ENCODE results near the gene NTF3.

NTF3 gene

GRCh38 chr12:5489760-5490406, 58.0 kb downstream of the NTF3 start:
- DNase-seq: no peak

DNA sequence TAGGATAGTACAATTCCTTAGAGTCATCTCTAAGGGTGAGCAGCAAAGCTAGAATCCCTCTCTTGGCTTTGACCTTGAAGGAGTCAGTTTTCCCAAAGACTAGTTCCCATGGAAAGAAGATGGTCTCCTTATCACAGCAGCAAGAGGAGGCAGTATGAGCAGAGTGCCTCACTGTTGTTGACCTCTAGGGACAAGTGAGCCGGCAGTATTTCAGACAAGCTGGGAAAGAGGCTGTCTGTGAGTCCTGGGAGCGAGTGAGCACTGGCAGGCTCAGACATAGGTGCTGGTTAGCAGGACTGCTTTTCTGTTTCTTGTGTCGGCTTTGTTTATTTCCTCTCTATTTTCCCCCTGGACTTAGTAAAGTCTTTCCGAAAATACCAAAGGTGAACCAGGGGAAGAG, 60.7 kb downstream of the NTF3 start:
- DNase-seq: no peak

- DNase-seq: no peak
Measured at GRCh38 chr12:5493018-5493417, 61.1 kb downstream of the NTF3 start.

GRCh38 chr12:5494343-5494742, 62.4 kb downstream of the NTF3 start:
- DNase-seq: no peak

DNA sequence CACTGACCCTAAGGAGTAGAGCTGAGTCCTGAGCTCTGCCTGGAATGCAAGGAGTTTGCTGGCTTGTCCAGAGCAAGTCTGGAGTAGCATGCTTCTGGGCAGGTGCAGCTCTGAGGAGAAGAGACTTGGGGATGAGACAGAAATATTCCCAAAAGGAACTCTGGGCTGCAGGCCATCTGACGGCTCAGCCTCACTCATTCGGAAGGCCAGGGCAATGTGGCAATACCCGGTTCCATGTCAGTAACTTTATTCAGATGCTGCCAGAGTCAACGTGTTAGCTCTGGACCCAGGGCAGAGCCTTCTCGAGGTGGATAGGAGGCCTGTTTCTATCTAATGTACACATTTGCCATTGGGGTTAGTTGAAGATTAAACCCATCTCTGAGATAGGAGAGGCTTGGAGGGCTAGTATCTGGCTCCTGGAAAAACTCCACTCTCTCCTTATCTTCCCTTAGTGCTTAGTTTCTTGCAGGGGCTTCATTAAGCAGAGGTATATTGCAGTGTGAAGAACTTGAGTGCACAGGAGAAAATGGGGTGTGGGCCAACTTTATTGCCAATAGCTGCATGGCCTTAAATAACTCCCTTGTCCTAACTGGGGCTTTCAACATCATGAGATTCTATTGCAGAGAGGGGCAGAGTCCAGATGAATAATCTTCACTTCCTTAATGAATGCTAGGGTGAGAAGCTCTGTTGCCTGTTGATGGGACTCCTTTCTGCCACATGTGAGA, 65.6 kb downstream of the NTF3 start:
- DNase-seq: no peak

GRCh38 chr12:5498076-5498475, 66.2 kb downstream of the NTF3 start:
- no peak for DNase-seq

DNA sequence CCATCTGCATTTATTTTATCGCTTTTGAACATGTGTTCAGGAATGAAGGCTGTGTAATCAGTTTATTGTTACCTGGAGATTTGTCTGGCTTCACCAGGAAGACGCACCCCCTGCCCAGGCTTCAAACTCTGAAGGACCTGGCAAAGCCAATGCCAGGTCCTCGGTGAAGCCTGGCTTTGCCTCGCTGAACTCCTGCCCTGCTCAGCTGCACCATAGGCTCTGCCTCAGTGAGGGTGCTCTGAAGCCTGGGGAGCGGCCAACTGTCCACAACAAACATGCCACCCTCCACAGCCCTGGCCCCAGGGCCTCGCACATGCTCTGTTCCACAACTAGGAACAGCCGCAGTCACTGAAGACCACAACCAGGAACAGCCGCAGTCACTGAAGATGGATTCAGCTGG, 66.9 kb downstream of the NTF3 start:
- no peak for DNase-seq

DNA sequence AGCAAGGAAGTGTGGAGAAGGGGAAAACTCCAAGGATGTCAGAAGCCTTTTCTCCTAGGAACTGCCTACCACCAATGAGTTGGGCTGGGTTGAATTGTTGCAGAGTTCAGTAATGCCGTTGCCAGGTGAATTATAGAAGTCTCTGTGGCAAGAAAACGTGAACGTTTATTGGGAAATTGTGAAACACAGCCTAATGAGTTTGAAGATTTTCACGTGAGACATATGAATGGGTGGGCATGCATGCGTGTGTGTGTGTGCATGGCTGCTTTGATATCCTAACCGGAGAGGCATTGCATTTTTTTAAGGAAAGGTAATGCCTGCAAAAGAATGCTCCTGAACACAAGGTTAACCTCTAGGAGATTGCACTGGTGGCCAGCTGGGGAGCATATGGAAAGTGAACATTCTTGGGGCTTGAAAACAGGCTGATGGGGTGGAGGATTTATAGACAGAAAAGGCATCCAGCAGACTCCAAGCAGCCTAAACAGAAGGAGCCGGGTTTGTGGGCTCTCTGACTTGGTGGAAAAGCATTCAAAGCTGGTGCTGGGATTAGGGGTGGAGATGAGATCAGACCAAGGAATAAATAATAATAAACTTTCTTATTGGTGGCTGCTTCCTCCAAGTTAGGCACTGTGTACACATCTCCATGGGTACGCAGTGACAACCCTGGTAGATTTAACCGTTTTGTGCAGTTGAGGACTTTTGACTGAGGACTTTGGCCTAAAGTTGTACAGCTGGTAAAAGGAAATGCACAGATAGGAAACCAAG, 67.8 kb downstream of the NTF3 start:
- DNase-seq: no peak

GRCh38 chr12:5500331-5500659, 68.4 kb downstream of the NTF3 start:
- no peak for DNase-seq

DNA sequence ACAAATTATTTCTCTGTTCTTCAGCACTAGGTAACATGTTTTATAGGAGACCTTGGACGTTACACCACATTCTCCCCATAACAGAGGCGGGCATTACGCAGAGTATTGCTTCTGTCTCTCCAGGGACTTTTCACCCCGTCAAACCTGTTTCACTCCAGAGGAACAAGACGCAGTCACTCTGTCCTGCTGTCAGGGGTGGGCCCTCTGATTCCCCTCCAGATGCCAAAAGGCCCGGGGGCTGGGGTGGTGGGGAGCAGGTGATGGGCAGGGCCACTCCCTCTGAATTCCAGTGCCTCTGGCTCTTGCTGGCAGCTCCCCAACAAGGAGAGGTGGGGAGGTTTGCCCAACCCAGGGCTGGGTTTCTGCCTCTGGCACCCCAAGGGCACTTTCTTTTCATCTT, 71.9 kb downstream of the NTF3 start:
- DNase-seq: no peak

DNA sequence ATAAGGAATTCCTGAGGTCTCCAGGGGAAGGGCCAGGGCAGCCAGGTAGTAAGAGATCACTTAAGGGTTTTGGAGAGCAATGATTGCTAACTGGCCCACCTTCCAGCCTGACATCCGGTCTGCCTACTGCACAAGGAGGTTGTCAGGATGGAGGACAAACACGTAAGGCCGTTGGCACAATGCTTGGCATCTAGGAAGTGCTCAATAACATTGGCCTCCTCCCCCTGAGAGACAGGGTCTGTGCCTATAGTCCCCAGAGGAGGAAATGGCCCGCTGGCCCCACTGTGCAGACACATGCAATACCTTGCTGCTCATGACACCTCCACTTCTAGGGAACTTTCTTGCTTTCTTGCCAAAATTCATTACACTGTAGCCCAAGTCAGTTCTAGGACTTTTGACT, 73.2 kb downstream of the NTF3 start:
- no peak for DNase-seq

DNA sequence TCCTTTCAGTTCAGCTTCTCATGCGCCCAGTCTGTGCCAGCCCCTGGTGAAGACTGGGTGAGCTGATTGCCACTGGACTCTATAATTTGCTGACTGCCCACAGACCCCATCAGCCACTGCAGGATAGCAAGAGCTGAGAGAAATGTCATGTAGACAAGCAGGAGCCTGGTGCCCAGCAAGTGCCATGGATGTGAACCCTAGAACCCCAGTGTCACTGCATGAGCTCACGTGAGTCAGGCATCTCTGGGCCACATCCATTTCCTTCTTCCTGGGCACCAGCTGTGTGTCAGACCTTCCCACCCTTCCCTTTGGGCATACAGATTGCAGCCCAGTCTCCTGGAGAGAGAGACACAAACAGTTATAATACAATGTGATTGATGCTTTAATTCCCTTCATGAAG, 73.8 kb downstream of the NTF3 start:
- DNase-seq: no peak

DNA sequence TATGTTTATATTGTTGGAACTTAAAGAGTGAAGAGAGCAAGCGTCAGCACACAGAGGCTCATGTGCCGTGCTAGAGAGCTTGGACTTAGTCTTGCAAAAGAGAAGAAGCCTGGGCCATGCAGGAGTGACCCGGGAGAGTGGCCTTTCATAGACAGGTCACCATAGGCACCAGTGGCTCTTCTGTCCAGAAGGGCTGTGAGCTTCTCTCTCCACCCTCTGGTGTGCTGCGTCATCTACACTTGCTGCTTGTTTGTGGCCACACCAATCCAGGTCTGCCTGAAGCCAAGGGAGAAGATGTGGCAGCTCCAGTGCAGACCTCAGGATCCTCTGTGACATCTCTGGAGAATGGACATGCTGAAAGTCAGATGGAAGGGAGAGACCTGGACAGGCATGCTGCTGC, 74.4 kb downstream of the NTF3 start:
- no peak for DNase-seq

DNA sequence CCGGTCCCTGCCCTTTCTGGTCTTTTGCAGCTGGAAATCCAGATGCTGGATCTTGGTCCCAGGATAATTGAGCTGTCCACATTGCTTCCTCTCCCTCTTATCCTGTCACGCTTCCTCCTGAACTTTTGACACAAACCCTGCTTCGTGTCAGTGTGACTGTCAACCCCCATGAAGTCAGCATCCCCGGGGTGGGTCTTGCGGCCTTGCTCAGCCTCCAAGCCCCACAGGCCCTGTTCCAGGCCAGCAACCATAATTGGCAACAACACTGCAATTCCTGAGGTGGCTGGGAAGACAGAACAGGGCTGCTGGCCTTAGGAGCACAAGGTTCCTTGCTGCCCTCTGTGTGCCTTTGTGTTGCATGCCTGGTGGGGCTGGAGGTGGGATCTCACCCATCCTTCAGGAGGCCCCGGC, 74.9 kb downstream of the NTF3 start:
- no peak for DNase-seq

GRCh38 chr12:5507401-5507935, 75.6 kb downstream of the NTF3 start:
- DNase-seq: no peak

GRCh38 chr12:5507944-5508343, 76.0 kb downstream of the NTF3 start:
- DNase-seq: no peak

DNA sequence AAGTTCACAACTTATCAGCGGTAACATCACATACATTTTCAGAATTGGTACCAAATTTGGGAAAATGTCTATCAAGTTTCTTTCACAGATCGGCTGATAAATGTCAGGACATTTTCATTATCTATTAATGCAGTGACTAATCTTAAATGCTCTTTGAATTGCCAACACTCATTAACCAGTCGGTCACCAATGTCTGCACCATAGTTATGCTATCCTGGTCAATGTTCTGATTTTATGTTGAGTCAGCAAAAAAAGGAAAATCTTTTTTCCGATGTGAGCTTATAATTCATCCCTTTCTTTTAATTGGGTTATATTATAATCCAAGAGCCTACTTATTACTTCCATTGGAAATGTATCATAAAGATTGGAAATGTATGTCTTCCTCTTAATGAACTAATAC, 77.2 kb downstream of the NTF3 start:
- no peak for DNase-seq

- no peak for DNase-seq
Measured at GRCh38 chr12:5509557-5509956, 77.6 kb downstream of the NTF3 start.

GRCh38 chr12:5510251-5510805, 78.4 kb downstream of the NTF3 start:
- DNase-seq: no peak

- DNase-seq: no peak
Measured at GRCh38 chr12:5511256-5511643, 79.3 kb downstream of the NTF3 start.

GRCh38 chr12:5511644-5512600, 80.0 kb downstream of the NTF3 start:
- no peak for DNase-seq

GRCh38 chr12:5512601-5512970, 80.7 kb downstream of the NTF3 start:
- DNase-seq: no peak

DNA sequence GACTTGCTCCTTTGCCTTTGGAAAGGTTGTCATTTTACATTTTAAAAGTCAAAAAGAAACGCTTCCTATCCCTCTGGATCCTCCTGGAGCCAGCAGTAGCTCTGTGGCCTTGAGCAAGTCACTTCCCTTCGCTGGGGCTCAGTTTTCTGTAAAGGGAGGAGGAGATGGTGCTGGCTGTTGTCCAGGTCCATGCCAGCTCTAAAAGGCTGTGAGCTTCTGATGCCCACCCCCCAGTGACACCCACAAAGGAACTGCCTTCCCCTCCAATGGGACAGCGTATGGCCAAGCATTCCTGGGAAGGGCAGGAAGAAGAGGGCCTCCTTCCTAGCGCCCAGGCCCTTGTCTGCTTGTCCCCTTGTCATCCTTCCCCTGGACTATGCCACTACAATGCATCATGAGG, 81.5 kb downstream of the NTF3 start:
- no peak for DNase-seq

Measured in NCI-H1092 (cell line).